ENCODE data around the gene IMPA2.
A peak's percentile ranks its signal among the peaks of the same experiment; 100 is the strongest.

GRCh38 chr18:12057419-12058039 is 76.2 kb downstream of the IMPA2 start:
- TF ChIP-seq CTCF (conservative IDR thresholded peaks at IDR 0.05; ENCODE audit: low read depth, low read length) (peak; percentile 37), EZH2 (IDR thresholded peaks at IDR 0.05; ENCODE audit: borderline replicate concordance, low read depth, low read length, poor library complexity, severe bottlenecking) (no peak)

Measured in A673 (cell line).